ENCODE results near the gene CTBP2. TPM values are rescaled to one million over a fixed set of nuclear protein-coding genes. Genes with fewer than 3 reads are reported as not detected.

The CTBP2 gene
- total RNA-seq, 4 donors from 2014 or later: 69.7 to 125 (median 84.7) TPM

DNA sequence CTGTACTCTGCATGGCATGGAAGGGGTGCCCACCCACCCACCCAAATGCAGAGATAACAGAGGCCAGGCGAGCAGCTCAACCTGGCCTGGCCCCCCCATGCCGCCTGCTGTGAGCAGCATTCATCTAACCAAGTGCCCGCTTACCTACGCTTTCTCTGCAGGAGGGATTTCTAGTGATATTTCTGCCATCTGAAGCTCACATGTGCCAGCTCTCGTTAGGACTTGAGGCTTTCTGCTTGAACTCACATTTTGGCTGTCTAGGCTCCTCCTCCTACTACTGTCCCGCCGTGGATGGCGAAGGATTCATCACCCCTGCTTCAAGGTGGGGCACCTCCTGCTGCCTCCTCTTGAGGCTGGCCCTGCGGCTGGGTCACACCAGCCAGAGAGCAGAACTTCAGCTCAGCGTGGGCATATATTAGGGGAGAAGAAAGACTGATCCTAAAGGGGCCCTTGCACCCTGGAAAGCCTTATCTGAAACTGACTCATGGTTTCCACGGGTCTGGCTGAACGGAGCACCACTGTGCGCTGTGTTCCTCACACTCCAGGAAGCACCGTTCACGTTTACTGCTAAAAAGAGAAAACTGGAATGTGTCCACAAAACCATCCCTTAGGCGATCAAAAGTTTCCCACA lies 45.5 kb downstream of the CTBP2 start:
- intact Hi-C loops (cut with DNase I): no loop called here
- peaks cover 52 to 90% (median 86%) of the 10 kb centered on the region in 4 donors for H3K4me1 ChIP-seq
- H3K36me3 ChIP-seq: peaks cover 1 to 4% (median 2%) of the 10 kb centered on the region in 4 donors
- no peaks in the 10 kb centered on the region for H3K27me3 ChIP-seq
- no peaks in the 10 kb centered on the region for H3K9me3 ChIP-seq
- peak overlapping the region; percentile 41 to 77 (median 66) for H3K27ac ChIP-seq (replicated peaks in 1 of 4)
- DNase-seq (ENCODE audit: extremely low spot score): no peak
- no peak for TF ChIP-seq POLR2AphosphoS5 (IDR thresholded peaks at IDR 0.05)
- TF ChIP-seq POLR2A (IDR thresholded peaks at IDR 0.05; ENCODE audit: low read depth): no peak
- TF ChIP-seq EP300 (IDR thresholded peaks at IDR 0.05): no peak
- TF ChIP-seq, protein P1, sequence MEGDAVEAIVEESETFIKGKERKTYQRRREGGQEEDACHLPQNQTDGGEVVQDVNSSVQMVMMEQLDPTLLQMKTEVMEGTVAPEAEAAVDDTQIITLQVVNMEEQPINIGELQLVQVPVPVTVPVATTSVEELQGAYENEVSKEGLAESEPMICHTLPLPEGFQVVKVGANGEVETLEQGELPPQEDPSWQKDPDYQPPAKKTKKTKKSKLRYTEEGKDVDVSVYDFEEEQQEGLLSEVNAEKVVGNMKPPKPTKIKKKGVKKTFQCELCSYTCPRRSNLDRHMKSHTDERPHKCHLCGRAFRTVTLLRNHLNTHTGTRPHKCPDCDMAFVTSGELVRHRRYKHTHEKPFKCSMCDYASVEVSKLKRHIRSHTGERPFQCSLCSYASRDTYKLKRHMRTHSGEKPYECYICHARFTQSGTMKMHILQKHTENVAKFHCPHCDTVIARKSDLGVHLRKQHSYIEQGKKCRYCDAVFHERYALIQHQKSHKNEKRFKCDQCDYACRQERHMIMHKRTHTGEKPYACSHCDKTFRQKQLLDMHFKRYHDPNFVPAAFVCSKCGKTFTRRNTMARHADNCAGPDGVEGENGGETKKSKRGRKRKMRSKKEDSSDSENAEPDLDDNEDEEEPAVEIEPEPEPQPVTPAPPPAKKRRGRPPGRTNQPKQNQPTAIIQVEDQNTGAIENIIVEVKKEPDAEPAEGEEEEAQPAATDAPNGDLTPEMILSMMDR (IDR thresholded peaks at IDR 0.05): no peak
- no peak overlapping the region for H3K4me3 ChIP-seq
- WGBS: 73% methylated on average over 15 of the region's 16 CpGs

DNA sequence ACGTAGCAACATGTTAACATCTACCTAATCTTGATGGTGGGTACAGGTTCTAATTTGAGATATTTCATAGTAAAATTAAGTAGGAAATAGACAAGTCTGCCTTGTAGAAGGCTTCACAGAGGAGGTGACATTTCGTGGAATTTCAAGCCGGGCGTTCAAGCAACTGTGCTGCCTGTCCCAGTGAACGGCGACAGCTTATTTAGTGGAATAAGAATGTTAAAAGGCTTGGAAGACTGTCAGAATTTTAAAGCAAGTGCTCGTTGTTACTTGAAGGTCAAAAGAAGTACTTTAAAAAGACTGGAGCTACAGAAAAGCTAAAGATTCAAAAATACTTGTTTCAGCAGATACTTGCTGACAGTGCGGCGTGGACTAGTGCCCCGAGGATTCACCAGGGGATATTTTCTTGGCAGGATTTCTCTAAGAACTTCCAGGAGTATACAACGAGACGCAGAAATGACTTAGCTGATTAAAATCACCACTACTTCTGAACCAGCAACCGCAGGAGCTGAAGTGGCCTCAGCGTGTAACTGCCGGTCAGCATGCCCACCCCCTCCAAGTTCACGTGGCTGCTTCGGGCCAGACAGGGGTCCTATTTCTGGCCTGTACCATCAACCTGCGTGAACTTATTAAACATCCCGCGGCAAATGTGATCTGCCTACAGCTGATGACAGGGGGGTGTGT lies 46.5 kb downstream of the CTBP2 start:
- TF ChIP-seq POLR2AphosphoS5 (IDR thresholded peaks at IDR 0.05) (no peak), POLR2A (IDR thresholded peaks at IDR 0.05; ENCODE audit: low read depth) (no peak), EP300 (IDR thresholded peaks at IDR 0.05) (no peak)
- TF ChIP-seq, protein P1 (IDR thresholded peaks at IDR 0.05): no peak
- H3K4me1 ChIP-seq: peaks cover 43 to 80% (median 76%) of the 10 kb centered on the region in 4 donors
- H3K4me3 ChIP-seq: peak overlapping the region in 1 of 4 donors; percentile 19
- H3K27me3 ChIP-seq: no peaks in the 10 kb centered on the region
- intact Hi-C loops (cut with DNase I): no loop called here
- 39% methylated on average over 20 of the region's 20 CpGs for WGBS
- no peaks in the 10 kb centered on the region for H3K9me3 ChIP-seq
- DNase-seq (ENCODE audit: extremely low spot score): no peak
- peak overlapping the region; percentile 41 to 77 (median 66) for H3K27ac ChIP-seq (replicated peaks in 1 of 4)
- H3K36me3 ChIP-seq: peaks cover 10 to 15% (median 12%) of the 10 kb centered on the region in 4 donors

DNA sequence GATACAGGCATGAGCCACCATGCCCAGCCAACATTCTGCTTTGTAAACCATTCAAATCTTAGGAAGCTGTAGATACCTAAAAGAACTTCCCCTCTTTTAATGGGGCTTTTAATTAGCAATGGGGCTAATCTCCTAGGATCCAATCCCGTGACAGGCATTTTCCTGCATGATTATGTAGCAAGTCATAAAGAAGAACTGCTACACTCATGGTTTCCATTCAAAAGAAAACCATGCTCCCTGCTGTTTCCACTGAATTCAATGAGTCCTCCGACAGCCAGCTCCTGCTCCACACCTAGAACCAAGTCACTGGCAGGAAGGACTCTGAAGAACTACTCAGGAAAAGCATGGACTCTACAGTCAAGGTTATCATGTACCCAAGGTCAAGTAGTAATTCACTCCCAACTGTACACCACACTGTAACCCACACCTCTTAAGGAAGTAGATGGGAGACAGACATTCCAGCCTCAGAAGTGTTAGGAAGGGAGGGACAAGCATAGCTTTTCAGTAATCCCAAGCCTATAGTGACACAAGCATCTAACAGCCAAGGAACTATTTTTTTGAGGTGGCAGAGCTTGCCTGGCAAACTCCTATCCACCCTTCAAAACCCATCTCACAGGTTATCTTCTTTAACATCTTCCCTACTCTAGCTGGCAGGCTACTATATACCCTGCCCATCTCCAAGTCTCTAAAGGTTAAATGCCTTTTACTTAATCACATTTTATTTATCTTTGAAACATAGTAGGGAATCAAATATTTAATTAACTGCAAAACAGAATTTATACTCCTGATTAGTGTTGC lies 47.5 kb downstream of the CTBP2 start:
- intact Hi-C loops (cut with DNase I): no loop called here
- peaks cover 10 to 24% (median 21%) of the 10 kb centered on the region in 4 donors for H3K36me3 ChIP-seq
- 85% methylated on average over 2 of the region's 2 CpGs for WGBS
- no peaks in the 10 kb centered on the region for H3K27me3 ChIP-seq
- H3K4me1 ChIP-seq: peaks cover 34 to 70% (median 67%) of the 10 kb centered on the region in 4 donors
- no peak for DNase-seq (ENCODE audit: extremely low spot score)
- H3K27ac ChIP-seq (replicated peaks in 1 of 4): peak overlapping the region in 3 of 4 donors; percentile 62 to 77 (median 70)
- H3K9me3 ChIP-seq: no peaks in the 10 kb centered on the region
- no peak for TF ChIP-seq EP300 (IDR thresholded peaks at IDR 0.05)
- TF ChIP-seq POLR2A (IDR thresholded peaks at IDR 0.05; ENCODE audit: low read depth): no peak
- TF ChIP-seq POLR2AphosphoS5 (IDR thresholded peaks at IDR 0.05): no peak
- TF ChIP-seq, protein P1 (IDR thresholded peaks at IDR 0.05): no peak
- no peak overlapping the region for H3K4me3 ChIP-seq

DNA sequence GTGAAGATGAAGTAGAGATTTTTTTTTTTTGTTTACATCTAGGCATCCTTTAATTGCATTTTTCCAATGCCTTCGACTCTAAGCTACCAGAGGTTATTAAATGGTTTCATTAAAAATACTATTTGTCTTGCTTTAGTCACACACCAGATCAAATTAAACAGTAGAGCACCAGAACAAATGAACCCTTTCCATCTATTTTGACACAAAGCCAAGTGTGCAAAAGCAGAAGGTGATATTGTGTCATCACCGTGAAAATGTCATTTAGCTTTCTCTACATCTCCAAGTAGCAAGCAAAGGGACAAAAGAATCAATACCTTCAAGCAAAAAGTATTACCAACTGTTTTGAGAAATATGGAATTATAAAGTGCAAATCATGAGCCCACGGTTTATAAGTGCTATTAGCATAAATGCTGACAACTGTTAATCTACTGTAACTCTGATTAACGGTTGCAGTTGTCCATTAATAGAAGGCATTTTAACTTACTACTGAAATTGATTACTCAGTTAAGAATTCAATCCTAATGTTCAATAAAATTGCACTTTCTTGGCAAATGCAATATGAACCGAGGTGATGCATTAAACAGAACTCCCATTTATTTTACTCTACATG lies 49.1 kb downstream of the CTBP2 start:
- peaks cover 10 to 41% (median 34%) of the 10 kb centered on the region in 4 donors for H3K36me3 ChIP-seq
- 65% methylated on average over 5 of the region's 5 CpGs for WGBS

More for the DNA sequence above, 49.1 kb downstream of the CTBP2 start:
- DNase-seq (ENCODE audit: extremely low spot score): no peak
- intact Hi-C loops (cut with DNase I): no loop called here
- H3K4me3 ChIP-seq: no peak overlapping the region
- TF ChIP-seq POLR2AphosphoS5 (IDR thresholded peaks at IDR 0.05): no peak
- TF ChIP-seq, protein P1 (IDR thresholded peaks at IDR 0.05): no peak
- no peak for TF ChIP-seq EP300 (IDR thresholded peaks at IDR 0.05)
- no peak for TF ChIP-seq POLR2A (IDR thresholded peaks at IDR 0.05; ENCODE audit: low read depth)
- H3K9me3 ChIP-seq: no peaks in the 10 kb centered on the region
- no peaks in the 10 kb centered on the region for H3K27me3 ChIP-seq
- no peak overlapping the region for H3K27ac ChIP-seq (replicated peaks in 1 of 4)
- H3K4me1 ChIP-seq: peaks cover 18 to 68% (median 55%) of the 10 kb centered on the region in 4 donors
